ENCODE measurements around the gene SERPINA3.

Gene SERPINA3

DNA sequence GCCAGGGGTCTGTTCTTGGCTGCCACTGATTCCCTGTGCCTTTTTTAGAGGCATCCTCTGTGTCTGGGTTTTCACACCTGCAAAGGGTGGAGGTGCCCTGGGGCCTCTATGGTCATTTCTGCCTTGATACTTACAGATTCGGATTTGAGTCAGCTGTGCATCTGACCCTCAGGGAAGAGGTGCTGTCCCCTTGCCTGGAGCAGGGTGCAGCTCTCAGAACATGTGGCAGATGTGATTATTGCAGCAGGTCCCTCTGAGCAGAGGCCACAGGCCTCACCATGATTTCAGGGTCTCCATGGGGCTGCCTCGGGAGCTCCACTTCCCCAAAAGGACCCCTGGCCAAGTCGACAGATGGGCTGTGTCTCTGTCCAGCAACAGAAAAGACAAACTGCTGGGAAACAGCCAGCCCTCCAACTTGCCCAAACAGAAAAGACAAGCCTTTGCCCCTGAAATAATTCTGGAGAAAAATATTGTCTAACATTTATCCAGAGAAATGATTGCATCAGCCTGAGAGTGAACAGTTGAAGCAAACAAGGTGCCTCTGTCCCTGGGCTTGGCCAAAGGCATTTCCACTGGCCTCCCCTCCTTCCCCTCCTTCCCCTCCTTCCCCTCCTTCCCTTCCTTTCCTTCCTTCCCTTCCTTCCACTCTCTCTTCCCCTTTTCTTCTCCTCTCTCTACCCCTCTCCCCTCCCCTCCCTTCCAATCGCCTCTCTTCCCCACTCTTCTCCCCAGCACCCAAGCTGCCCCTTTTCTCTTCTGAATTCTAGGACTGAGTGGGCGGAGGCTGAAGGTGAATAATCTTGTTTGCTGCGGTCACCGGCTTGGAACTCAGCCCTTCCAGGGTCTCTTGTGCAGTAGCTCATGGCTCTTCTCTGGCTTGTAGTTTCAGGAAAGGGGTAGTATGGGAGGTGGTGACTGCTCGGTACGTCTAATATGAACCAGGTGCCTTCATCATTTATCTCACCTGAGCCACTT, 676 bp downstream of the SERPINA3 start:
- H3K4me3 ChIP-seq (ENCODE audit: low read length) = no peak overlapping the region
- TF ChIP-seq, protein P1, sequence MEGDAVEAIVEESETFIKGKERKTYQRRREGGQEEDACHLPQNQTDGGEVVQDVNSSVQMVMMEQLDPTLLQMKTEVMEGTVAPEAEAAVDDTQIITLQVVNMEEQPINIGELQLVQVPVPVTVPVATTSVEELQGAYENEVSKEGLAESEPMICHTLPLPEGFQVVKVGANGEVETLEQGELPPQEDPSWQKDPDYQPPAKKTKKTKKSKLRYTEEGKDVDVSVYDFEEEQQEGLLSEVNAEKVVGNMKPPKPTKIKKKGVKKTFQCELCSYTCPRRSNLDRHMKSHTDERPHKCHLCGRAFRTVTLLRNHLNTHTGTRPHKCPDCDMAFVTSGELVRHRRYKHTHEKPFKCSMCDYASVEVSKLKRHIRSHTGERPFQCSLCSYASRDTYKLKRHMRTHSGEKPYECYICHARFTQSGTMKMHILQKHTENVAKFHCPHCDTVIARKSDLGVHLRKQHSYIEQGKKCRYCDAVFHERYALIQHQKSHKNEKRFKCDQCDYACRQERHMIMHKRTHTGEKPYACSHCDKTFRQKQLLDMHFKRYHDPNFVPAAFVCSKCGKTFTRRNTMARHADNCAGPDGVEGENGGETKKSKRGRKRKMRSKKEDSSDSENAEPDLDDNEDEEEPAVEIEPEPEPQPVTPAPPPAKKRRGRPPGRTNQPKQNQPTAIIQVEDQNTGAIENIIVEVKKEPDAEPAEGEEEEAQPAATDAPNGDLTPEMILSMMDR (conservative IDR thresholded peaks at IDR 0.05; ENCODE audit: low read length) = no peak
- peak; percentile 8 for DNase-seq (ENCODE audit: low read depth)

GRCh38 chr14:94613720-94614644, 1.8 kb downstream of the SERPINA3 start:
- no peak overlapping the region for H3K4me3 ChIP-seq (ENCODE audit: low read length)
- TF ChIP-seq, protein P1 (conservative IDR thresholded peaks at IDR 0.05; ENCODE audit: low read length) = no peak
- no peak for DNase-seq (ENCODE audit: low read depth)

DNA sequence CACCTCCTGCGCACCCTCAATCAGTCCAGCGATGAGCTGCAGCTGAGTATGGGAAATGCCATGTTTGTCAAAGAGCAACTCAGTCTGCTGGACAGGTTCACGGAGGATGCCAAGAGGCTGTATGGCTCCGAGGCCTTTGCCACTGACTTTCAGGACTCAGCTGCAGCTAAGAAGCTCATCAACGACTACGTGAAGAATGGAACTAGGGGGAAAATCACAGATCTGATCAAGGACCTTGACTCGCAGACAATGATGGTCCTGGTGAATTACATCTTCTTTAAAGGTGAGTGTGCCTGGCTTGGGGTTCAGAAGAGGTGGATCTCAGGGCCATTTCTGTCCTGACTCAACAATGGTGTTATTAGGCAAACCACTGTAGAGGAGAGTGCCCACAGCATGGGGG, 2.6 kb downstream of the SERPINA3 start:
- TF ChIP-seq, protein P1 (conservative IDR thresholded peaks at IDR 0.05; ENCODE audit: low read length) = no peak
- no peak for DNase-seq (ENCODE audit: low read depth)
- H3K4me3 ChIP-seq (ENCODE audit: low read length) = no peak overlapping the region

GRCh38 chr14:94615254-94615653, 3.1 kb downstream of the SERPINA3 start:
- TF ChIP-seq, protein P1 (conservative IDR thresholded peaks at IDR 0.05; ENCODE audit: low read length) = no peak

GRCh38 chr14:94615823-94616570, 3.8 kb downstream of the SERPINA3 start:
- no peak for DNase-seq (ENCODE audit: low read depth)
- TF ChIP-seq, protein P1 (conservative IDR thresholded peaks at IDR 0.05; ENCODE audit: low read length) = no peak
- H3K4me3 ChIP-seq (ENCODE audit: low read length) = no peak overlapping the region

More at GRCh38 chr14:94615254-94615653, 3.1 kb downstream of the SERPINA3 start:
- DNase-seq (ENCODE audit: low read depth) = no peak
- H3K4me3 ChIP-seq (ENCODE audit: low read length) = no peak overlapping the region

DNA sequence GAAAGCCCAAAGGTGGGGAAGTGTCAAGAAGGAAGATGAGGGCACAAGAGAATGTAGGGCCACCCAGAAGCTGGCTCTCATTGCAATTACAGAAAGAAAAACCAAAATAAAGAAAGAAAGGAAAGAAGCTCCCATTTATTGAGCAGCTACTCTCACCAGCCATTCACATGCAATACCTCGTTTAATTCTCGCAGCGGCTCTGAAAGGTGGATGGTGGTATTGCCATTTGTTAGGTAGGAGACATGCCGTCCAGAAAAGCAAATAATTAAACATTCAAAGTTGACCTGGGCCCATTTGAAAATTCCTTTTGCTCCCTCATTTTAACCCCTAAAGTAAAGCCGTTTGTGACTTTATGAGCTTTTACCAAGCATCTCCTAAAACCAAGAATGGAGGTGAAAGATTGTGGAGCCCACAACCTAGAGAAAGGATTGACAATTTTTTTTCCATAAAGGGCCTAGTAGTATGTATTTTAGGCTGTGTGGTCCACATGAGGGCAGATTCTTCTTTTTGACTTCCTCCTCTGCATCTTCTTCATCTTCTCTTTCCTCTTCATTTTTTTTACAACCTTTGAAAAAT, 5.3 kb downstream of the SERPINA3 start:
- no peak overlapping the region for H3K4me3 ChIP-seq (ENCODE audit: low read length)
- no peak for DNase-seq (ENCODE audit: low read depth)
- TF ChIP-seq, protein P1 (conservative IDR thresholded peaks at IDR 0.05; ENCODE audit: low read length) = no peak

Measured in AG10803 (cell line).